ENCODE results near the gene SERPINA3. TPM values are rescaled to one million over a fixed set of nuclear protein-coding genes. Genes with fewer than 3 reads are reported as not detected.

SERPINA3 gene
- total RNA-seq, 1 experiment from 2014 or later = 3.5 TPM

DNA sequence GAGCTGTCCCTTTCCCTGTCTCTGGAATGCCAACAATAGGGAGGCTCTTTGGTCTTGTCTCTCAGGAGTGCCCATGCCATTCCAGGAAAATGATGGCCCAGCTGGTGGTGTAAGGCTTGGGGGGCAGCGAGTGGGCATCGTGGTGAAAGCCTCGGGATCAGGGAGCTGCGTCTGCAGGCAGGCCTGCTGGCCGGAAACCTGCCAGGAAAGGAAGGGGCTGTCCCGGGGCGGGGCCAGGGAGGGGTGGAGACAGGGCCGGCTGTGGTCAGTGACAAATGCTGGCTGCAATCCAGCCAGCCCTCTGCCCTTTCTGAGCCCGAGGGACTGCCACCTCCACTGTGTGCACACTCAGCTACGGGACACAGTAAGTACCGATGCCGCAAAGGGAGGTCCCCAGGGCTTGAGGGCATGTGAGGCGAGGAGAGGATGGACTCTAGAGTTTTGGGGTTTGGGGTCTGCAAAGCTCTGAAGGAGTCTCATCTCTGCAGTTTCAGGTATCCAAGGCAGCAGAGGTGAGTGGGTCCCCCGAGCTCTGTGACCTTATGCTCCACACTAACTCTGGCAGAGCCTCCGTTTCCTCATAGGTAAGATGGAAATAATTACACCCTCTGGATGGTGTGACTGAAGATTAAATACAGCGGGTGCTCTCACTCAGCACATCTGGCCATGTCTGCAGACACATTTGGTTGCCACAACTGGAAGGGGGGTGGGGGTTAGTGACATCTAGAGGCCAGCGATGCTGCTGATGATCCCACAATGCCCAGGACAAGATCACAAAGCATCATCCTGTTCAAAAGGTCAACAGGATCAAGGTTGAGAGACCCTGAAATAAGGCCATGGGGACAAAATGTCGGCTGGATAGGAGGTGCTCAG lies 30.8 kb upstream of the SERPINA3 start, which contains the start of gene SERPINA5 (continued):
- TF ChIP-seq, protein P1, sequence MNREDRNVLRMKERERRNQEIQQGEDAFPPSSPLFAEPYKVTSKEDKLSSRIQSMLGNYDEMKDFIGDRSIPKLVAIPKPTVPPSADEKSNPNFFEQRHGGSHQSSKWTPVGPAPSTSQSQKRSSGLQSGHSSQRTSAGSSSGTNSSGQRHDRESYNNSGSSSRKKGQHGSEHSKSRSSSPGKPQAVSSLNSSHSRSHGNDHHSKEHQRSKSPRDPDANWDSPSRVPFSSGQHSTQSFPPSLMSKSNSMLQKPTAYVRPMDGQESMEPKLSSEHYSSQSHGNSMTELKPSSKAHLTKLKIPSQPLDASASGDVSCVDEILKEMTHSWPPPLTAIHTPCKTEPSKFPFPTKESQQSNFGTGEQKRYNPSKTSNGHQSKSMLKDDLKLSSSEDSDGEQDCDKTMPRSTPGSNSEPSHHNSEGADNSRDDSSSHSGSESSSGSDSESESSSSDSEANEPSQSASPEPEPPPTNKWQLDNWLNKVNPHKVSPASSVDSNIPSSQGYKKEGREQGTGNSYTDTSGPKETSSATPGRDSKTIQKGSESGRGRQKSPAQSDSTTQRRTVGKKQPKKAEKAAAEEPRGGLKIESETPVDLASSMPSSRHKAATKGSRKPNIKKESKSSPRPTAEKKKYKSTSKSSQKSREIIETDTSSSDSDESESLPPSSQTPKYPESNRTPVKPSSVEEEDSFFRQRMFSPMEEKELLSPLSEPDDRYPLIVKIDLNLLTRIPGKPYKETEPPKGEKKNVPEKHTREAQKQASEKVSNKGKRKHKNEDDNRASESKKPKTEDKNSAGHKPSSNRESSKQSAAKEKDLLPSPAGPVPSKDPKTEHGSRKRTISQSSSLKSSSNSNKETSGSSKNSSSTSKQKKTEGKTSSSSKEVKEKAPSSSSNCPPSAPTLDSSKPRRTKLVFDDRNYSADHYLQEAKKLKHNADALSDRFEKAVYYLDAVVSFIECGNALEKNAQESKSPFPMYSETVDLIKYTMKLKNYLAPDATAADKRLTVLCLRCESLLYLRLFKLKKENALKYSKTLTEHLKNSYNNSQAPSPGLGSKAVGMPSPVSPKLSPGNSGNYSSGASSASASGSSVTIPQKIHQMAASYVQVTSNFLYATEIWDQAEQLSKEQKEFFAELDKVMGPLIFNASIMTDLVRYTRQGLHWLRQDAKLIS (CRISPR knock-in tag; IDR thresholded peaks at IDR 0.05; ENCODE audit: borderline replicate concordance) = no peak
- TF ChIP-seq ZNF317 (CRISPR knock-in tag; IDR thresholded peaks at IDR 0.05; ENCODE audit: borderline replicate concordance, low read depth) = no peak
- TF ChIP-seq ELF4 (CRISPR knock-in tag; IDR thresholded peaks at IDR 0.05; ENCODE audit: low read depth) = no peak
- TF ChIP-seq ATF1 (CRISPR knock-in tag; IDR thresholded peaks at IDR 0.05) = no peak
- no peak for TF ChIP-seq ZNF232 (CRISPR knock-in tag; IDR thresholded peaks at IDR 0.05)
- TF ChIP-seq, protein P2, sequence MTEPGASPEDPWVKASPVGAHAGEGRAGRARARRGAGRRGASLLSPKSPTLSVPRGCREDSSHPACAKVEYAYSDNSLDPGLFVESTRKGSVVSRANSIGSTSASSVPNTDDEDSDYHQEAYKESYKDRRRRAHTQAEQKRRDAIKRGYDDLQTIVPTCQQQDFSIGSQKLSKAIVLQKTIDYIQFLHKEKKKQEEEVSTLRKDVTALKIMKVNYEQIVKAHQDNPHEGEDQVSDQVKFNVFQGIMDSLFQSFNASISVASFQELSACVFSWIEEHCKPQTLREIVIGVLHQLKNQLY (CRISPR knock-in tag; IDR thresholded peaks at IDR 0.05) = no peak
- TF ChIP-seq ZNF423 (CRISPR knock-in tag; IDR thresholded peaks at IDR 0.05) = no peak
- no peak for TF ChIP-seq ZNF138 (CRISPR knock-in tag; conservative IDR thresholded peaks at IDR 0.05)
- TF ChIP-seq IRF2 (CRISPR knock-in tag; IDR thresholded peaks at IDR 0.05; ENCODE audit: borderline replicate concordance, low read depth) = no peak
- TF ChIP-seq KAT7 (CRISPR knock-in tag; IDR thresholded peaks at IDR 0.05; ENCODE audit: borderline replicate concordance) = no peak
- 0 out of 2 replicates have a peak, but pooled peaks have one; percentile 16 for TF ChIP-seq ETV6 (CRISPR knock-in tag; IDR thresholded peaks at IDR 0.05)
- TF ChIP-seq ESRRA (CRISPR knock-in tag; IDR thresholded peaks at IDR 0.05; ENCODE audit: borderline replicate concordance) = no peak
- TF ChIP-seq NFATC4 (CRISPR knock-in tag; IDR thresholded peaks at IDR 0.05) = no peak
- TF ChIP-seq, protein P3, sequence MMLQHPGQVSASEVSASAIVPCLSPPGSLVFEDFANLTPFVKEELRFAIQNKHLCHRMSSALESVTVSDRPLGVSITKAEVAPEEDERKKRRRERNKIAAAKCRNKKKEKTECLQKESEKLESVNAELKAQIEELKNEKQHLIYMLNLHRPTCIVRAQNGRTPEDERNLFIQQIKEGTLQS (CRISPR knock-in tag; conservative IDR thresholded peaks at IDR 0.05) = no peak
- TF ChIP-seq, protein P4, sequence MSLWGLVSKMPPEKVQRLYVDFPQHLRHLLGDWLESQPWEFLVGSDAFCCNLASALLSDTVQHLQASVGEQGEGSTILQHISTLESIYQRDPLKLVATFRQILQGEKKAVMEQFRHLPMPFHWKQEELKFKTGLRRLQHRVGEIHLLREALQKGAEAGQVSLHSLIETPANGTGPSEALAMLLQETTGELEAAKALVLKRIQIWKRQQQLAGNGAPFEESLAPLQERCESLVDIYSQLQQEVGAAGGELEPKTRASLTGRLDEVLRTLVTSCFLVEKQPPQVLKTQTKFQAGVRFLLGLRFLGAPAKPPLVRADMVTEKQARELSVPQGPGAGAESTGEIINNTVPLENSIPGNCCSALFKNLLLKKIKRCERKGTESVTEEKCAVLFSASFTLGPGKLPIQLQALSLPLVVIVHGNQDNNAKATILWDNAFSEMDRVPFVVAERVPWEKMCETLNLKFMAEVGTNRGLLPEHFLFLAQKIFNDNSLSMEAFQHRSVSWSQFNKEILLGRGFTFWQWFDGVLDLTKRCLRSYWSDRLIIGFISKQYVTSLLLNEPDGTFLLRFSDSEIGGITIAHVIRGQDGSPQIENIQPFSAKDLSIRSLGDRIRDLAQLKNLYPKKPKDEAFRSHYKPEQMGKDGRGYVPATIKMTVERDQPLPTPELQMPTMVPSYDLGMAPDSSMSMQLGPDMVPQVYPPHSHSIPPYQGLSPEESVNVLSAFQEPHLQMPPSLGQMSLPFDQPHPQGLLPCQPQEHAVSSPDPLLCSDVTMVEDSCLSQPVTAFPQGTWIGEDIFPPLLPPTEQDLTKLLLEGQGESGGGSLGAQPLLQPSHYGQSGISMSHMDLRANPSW (CRISPR knock-in tag; conservative IDR thresholded peaks at IDR 0.05; ENCODE audit: low read depth) = no peak
- TF ChIP-seq, protein P5, sequence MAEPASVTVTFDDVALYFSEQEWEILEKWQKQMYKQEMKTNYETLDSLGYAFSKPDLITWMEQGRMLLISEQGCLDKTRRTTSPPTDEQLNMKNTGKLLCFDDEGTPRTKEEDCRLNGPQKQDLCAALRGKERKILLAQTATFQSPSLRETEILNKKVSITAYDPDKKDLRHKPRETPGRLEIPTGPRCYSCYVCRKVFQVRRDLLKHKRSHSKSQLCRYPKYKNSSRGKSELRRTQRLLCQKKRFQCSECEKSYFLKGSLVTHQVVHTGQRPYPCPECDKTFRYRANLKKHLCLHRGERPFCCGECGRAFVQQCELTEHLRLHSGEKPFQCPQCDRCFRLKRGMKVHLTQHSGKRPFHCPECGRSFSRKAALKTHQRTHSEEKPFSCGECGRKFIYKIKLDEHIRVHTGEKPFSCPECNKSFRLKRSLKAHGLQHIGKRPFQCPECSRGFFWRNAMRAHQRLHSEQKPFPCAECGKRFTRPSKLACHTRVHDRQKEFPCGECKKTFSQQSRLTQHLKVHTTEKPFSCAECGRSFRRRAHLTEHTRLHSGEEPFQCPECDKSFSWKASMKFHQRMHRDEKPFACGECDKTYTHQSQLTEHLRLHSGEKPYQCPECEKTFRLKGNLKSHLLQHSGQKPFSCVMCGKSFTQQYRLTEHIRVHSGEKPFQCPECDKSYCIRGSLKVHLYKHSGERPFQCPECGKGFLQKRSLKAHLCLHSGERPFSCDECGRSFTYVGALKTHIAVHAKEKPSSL (CRISPR knock-in tag; conservative IDR thresholded peaks at IDR 0.05) = no peak
- 0 out of 2 replicates have a peak, but pooled peaks have one; percentile 33 for TF ChIP-seq SP1 (CRISPR knock-in tag; conservative IDR thresholded peaks at IDR 0.05)
- no peak for TF ChIP-seq NFYB (CRISPR knock-in tag; conservative IDR thresholded peaks at IDR 0.05; ENCODE audit: low read depth)
- TF ChIP-seq, protein P6, sequence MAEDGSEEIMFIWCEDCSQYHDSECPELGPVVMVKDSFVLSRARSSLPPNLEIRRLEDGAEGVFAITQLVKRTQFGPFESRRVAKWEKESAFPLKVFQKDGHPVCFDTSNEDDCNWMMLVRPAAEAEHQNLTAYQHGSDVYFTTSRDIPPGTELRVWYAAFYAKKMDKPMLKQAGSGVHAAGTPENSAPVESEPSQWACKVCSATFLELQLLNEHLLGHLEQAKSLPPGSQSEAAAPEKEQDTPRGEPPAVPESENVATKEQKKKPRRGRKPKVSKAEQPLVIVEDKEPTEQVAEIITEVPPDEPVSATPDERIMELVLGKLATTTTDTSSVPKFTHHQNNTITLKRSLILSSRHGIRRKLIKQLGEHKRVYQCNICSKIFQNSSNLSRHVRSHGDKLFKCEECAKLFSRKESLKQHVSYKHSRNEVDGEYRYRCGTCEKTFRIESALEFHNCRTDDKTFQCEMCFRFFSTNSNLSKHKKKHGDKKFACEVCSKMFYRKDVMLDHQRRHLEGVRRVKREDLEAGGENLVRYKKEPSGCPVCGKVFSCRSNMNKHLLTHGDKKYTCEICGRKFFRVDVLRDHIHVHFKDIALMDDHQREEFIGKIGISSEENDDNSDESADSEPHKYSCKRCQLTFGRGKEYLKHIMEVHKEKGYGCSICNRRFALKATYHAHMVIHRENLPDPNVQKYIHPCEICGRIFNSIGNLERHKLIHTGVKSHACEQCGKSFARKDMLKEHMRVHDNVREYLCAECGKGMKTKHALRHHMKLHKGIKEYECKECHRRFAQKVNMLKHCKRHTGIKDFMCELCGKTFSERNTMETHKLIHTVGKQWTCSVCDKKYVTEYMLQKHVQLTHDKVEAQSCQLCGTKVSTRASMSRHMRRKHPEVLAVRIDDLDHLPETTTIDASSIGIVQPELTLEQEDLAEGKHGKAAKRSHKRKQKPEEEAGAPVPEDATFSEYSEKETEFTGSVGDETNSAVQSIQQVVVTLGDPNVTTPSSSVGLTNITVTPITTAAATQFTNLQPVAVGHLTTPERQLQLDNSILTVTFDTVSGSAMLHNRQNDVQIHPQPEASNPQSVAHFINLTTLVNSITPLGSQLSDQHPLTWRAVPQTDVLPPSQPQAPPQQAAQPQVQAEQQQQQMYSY (CRISPR knock-in tag; IDR thresholded peaks at IDR 0.05) = peak; percentile 44; the same call in 1 of the 2 replicates
- no peak for TF ChIP-seq FOXP1 (CRISPR knock-in tag; IDR thresholded peaks at IDR 0.05; ENCODE audit: borderline replicate concordance)
